K562 (cell line): ENCODE results near the gene ZNF319. TPM values are rescaled to one million over a fixed set of nuclear protein-coding genes. Genes with fewer than 3 reads are reported as not detected.

Experiments
- BHLHE40 ChIP-seq: IDR thresholded peaks from 2 replicates; pipeline ENCODE4 v1.6.1; 2011; ENCODE audit warnings: low read length, improper control_type of control experiment
- E2F3 ChIP-seq: fragments of 250-450 bp; sonication (Bioruptor Pico); IDR thresholded peaks from 2 replicates; pipeline ENCODE4 v1.4.0; 2020; ENCODE audit warnings: mild to moderate bottlenecking
- FOXM1 ChIP-seq, 2 experiments: fragments of 450-650 bp in 1 of 2; sonication (generic) in 1 of 2; formaldehyde crosslinking in 1 of 2; IDR thresholded peaks; 2 replicates each; pipeline versions ENCODE4 v1.6.1 to v1.9.0; 2017 to 2022; ENCODE audit warnings: low read depth in 2 of 2, mild to moderate bottlenecking in 2 of 2, missing genetic modification reagents in 1 of 2, moderate library complexity in 1 of 2
- NFIC ChIP-seq: fragments of 450-650 bp; IDR thresholded peaks from 2 replicates; pipeline ENCODE4 v1.6.1; 2017; ENCODE audit warnings: mild to moderate bottlenecking, inconsistent platforms
- PHF20 ChIP-seq: fragments of 450-650 bp; IDR thresholded peaks from 2 replicates; pipeline ENCODE4 v1.6.1; 2018; ENCODE audit not compliant: partially characterized antibody
- TAF1 ChIP-seq: IDR thresholded peaks from 2 replicates; pipeline ENCODE4 v1.6.1; 2011; ENCODE audit warnings: mild to moderate bottlenecking, low read length, moderate library complexity; ENCODE audit not compliant: insufficient read depth, control insufficient read depth, severe bottlenecking; ENCODE audit errors: extremely low read depth
- YY1 ChIP-seq, 3 experiments: IDR thresholded peaks; 2 replicates each; pipeline ENCODE4 v1.6.1; 2011; ENCODE audit warnings: low read length in 2 of 3, mild to moderate bottlenecking in 2 of 3, moderate library complexity in 2 of 3, borderline replicate concordance in 1 of 3, control low read depth in 1 of 3, low read depth in 1 of 3; ENCODE audit not compliant: insufficient read depth in 3 of 3, insufficient replicate concordance in 2 of 3, control insufficient read depth in 1 of 3, insufficient read length in 1 of 3; ENCODE audit errors: extremely low read depth in 1 of 3
- ZNF224 ChIP-seq: sonication (generic); formaldehyde crosslinking; IDR thresholded peaks from 2 replicates; pipeline ENCODE4 v1.8.0; 2022; ENCODE audit warnings: mild to moderate bottlenecking, missing genetic modification reagents
- ZNF395 ChIP-seq: fragments of 200-800 bp; sonication (Bioruptor generic); IDR thresholded peaks from 2 replicates; pipeline ENCODE4 v1.6.1; 2017; ENCODE audit warnings: missing genetic modification characterization, missing compliant biosample characterization
- ZNF77 ChIP-seq: fragments of 250-450 bp; sonication (Bioruptor Pico); IDR thresholded peaks from 2 replicates; pipeline ENCODE4 v1.5.0; 2020
- polyA plus RNA-seq, 8 experiments: library from polyadenylated mRNA; depleted of rRNA in 4 of 8; stranded (reverse) in 5 of 8; unstranded in 3 of 8; fragments of >200 nt; fragmentation: Nextera tagmentation in 2 of 8; fragmentation: Illumina TruSeq in 1 of 8; extraction: Ambion mirVana in 2 of 8; extraction: Trizol in 1 of 8; gene quantifications; 2 replicates each; pipeline versions ENCODE4 v1.2.1 to v1.2.3, GENCODE V29; 2011 to 2014; ENCODE audit warnings: inconsistent platforms in 1 of 8, missing spikeins in 1 of 8
- total RNA-seq, 7 experiments: library from RNA; depleted of rRNA in 6 of 7; stranded (reverse); fragments of >200 nt in 6 of 7; fragmentation: Illumina TruSeq in 2 of 7; extraction: Trizol in 2 of 7; gene quantifications; 2 replicates each; pipeline versions ENCODE4 v1.2.1 to v1.2.3, GENCODE V29; 2011 to 2021; ENCODE audit warnings: low replicate concordance in 1 of 7

Gene ZNF319
- total and polyA plus RNA-seq, 9 of the 15 experiments (the other 6 are each of a cell fraction or from before 2014, with no cell fraction given), result 0.20 to 5.7 (median 1.4) TPM

- TF ChIP-seq ZNF395 (CRISPR knock-in tag) (no peak), YY1 (IDR thresholded peaks at IDR 0.05; ENCODE audit: borderline replicate concordance in 1 of 3, control insufficient read depth in 1 of 3, extremely low read depth in 1 of 3, insufficient read depth in 3 of 3, insufficient read length in 1 of 3, insufficient replicate concordance in 2 of 3, low read depth in 1 of 3, low read length in 2 of 3) (no peak), PHF20 (peak; percentile 80), ZNF224 (CRISPR knock-in tag) (no peak), E2F3 (no peak), ZNF77 (no peak), FOXM1 (IDR thresholded peaks at IDR 0.05; ENCODE audit: low read depth) (no peak), FOXM1 (CRISPR knock-in tag; IDR thresholded peaks at IDR 0.05; ENCODE audit: low read depth) (no peak), NFIC (no peak), TAF1 (no peak), BHLHE40 (0 out of 2 replicates have a peak, but pooled peaks have one; percentile 31)
- TF ChIP-seq, all 486 proteins: peak for 61
These were observed 24.2 kb upstream of the ZNF319 start (continued) for GRCh38 chr16:58024486-58025350.
